Stimulated activated CD4-positive, alpha-beta T cell treated with anti-CD3 and anti-CD28 coated beads, Interleukin-1b, Interleukin-23, amount 100 ng/mL, for 4 hours (primary cell): ENCODE results near the gene AMT.

Source experiments
- DNase-seq, 2 donors: peaks; one replicate each; pipeline ENCODE4 v3.0.0-alpha.2; 2020; ENCODE audit warnings: low read depth in 2 of 2

AMT gene

GRCh38 chr3:49422379-49423248 is at the start of gene AMT:
AMT (minus strand) TSS chr3:49422473; CDS start chr3:49422450, 23 bp downstream.
- no peak for DNase-seq

- no peak for DNase-seq
These were observed 48.6 kb upstream of the AMT start for GRCh38 chr3:49470714-49471420.

- peak; percentile 87 to 95 for DNase-seq
These were observed 47.9 kb upstream of the AMT start, which contains the start of gene DAG1 for GRCh38 chr3:49469936-49470713. DAG1 (plus strand) TSS chr3:49470267; CDS start chr3:49510535, 40,268 bp downstream.

GRCh38 chr3:49469037-49469935 is 47.0 kb upstream of the AMT start:
- peak in 1 of 2 donors; percentile 2 for DNase-seq

- DNase-seq = no peak
These were observed 43.8 kb upstream of the AMT start for GRCh38 chr3:49466085-49466484.

GRCh38 chr3:49465270-49466034 is 43.2 kb upstream of the AMT start:
- DNase-seq = no peak

- DNase-seq = no peak
These were observed 39.9 kb upstream of the AMT start for GRCh38 chr3:49462222-49462621.

- DNase-seq = no peak
These were observed 39.3 kb upstream of the AMT start for GRCh38 chr3:49461443-49462171.

- no peak for DNase-seq
These were observed 38.7 kb upstream of the AMT start for GRCh38 chr3:49460956-49461355.

- DNase-seq = no peak
These were observed 38.1 kb upstream of the AMT start for GRCh38 chr3:49460188-49460890.

GRCh38 chr3:49456466-49456865 is 34.2 kb upstream of the AMT start:
- DNase-seq = no peak

GRCh38 chr3:49454898-49455681 is 32.8 kb upstream of the AMT start:
- no peak for DNase-seq

- DNase-seq = no peak
These were observed 32.2 kb upstream of the AMT start for GRCh38 chr3:49454458-49454857.

GRCh38 chr3:49453621-49454020 is 31.3 kb upstream of the AMT start:
- no peak for DNase-seq

GRCh38 chr3:49445391-49445790 is 23.1 kb upstream of the AMT start:
- DNase-seq = no peak

GRCh38 chr3:49434731-49435130 is 12.5 kb upstream of the AMT start:
- DNase-seq = no peak

GRCh38 chr3:49428752-49429080 is 6.4 kb upstream of the AMT start:
- no peak for DNase-seq

- DNase-seq = no peak
These were observed 5.3 kb upstream of the AMT start for GRCh38 chr3:49427586-49427985.
